Gastrocnemius medialis (tissue), 4 donors: ENCODE results near the gene SHTN1. TPM values are rescaled to one million over a fixed set of nuclear protein-coding genes. Genes with fewer than 3 reads are reported as not detected.

Experiments used
- ATAC-seq, 2 donors: fragments of 150-250 bp; one replicate each; pipeline ENCODE4 v1.9.1; 2016
- DNase-seq, 2 donors: peaks; one replicate each; pipeline ENCODE4 v3.0.0-alpha.2; 2019
- H3K27ac ChIP-seq, 4 donors: fragments of 200-600 bp; sonication (generic); 1 replicate in 1 of 4; 2 replicates in 3 of 4; pipeline ENCODE4 v1.5.1; 2016 to 2018; ENCODE audit warnings: mild to moderate bottlenecking in 2 of 4, moderate library complexity in 1 of 4
- H3K27me3 ChIP-seq, 3 donors: fragments of 200-600 bp; sonication (generic) in 2 of 3; 1 replicate in 1 of 3; 2 replicates in 2 of 3; pipeline versions ENCODE4 v1.5.1 to v1.6.0; 2016 to 2019; ENCODE audit warnings: mild to moderate bottlenecking in 1 of 3, moderate library complexity in 1 of 3
- H3K36me3 ChIP-seq, 2 donors: fragments of 200-600 bp; sonication (generic) in 1 of 2; one replicate each; pipeline ENCODE4 v1.5.1; 2017 to 2018
- H3K4me1 ChIP-seq, 2 donors: fragments of 200-600 bp; sonication (generic) in 1 of 2; one replicate each; pipeline ENCODE4 v1.5.1; 2016 to 2017; ENCODE audit warnings: mild to moderate bottlenecking in 2 of 2
- H3K4me3 ChIP-seq, 4 donors: fragments of 200-600 bp; sonication (generic) in 3 of 4; 1 replicate in 1 of 4; 2 replicates in 3 of 4; pipeline ENCODE4 v1.5.1; 2016 to 2019; ENCODE audit warnings: mild to moderate bottlenecking in 2 of 4
- H3K9me3 ChIP-seq, 3 donors: fragments of 200-600 bp; sonication (generic) in 2 of 3; 1 replicate in 1 of 3; 2 replicates in 2 of 3; pipeline ENCODE4 v1.5.1; 2016 to 2019
- CTCF ChIP-seq, 5 experiments: fragments of 450-650 bp in 3 of 5; fragments of 200-600 bp in 2 of 5; sonication (generic) in 2 of 5; IDR thresholded peaks in 4 of 5; conservative IDR thresholded peaks in 1 of 5; 1 replicate in 4 of 5; 2 replicates in 1 of 5; pipeline ENCODE4 v1.5.1; 2016 to 2019; ENCODE audit warnings: antibody characterized with exemption in 5 of 5, mild to moderate bottlenecking in 3 of 5, moderate library complexity in 3 of 5
- POLR2A ChIP-seq, 2 donors: fragments of 450-650 bp; IDR thresholded peaks; one replicate each; pipeline ENCODE4 v1.6.1; 2017; ENCODE audit warnings: antibody characterized with exemption in 2 of 2, mild to moderate bottlenecking in 2 of 2, moderate library complexity in 2 of 2
- in situ Hi-C, 4 donors: fragments of 200-750 bp; cut with MboI; loops; one replicate each; pipeline versions ENCODE4 v1.15.0 to v1.8.0; 2017; ENCODE audit warnings: low sequenced_read_pairs in 4 of 4
- intact Hi-C: fragments of 100-400 bp; cut with DNase I; formaldehyde crosslinking; loops from one replicate; pipeline ENCODE4 v1.15.1; 2023; ENCODE audit warnings: low total_unique reads
- total RNA-seq, 4 donors: library from RNA; depleted of rRNA; stranded (reverse); fragments of >200 nt; gene quantifications; one replicate each; pipeline versions ENCODE4 v1.1.0 to v1.2.3, GENCODE V29; 2016

The SHTN1 gene
- total RNA-seq, 4 donors from 2014 or later: 0.73 to 2.2 (median 1.0) TPM

GRCh38 chr10:116913695-116914094 lies 91.3 kb downstream of the SHTN1 start:
- Histone ChIP-seq H3K4me1 (no peaks in the 10 kb centered on the region), H3K27ac (no peak overlapping the region), H3K4me3 (no peak overlapping the region), H3K9me3 (no peaks in the 10 kb centered on the region), H3K36me3 (no peaks in the 10 kb centered on the region), H3K27me3 (no peaks in the 10 kb centered on the region)
- ATAC-seq (no peak), DNase-seq (no peak)
- in situ Hi-C loops: no loop called here
- intact Hi-C loops: no loop called here
- TF ChIP-seq POLR2A (IDR thresholded peaks at IDR 0.05) (no peak), CTCF (IDR thresholded peaks at IDR 0.05 in 4 of 5, conservative IDR thresholded peaks at IDR 0.05 in 1 of 5) (no peak)

GRCh38 chr10:116912162-116912561 lies 92.8 kb downstream of the SHTN1 start:
- in situ Hi-C loops (no loop called here), intact Hi-C loops (no loop called here)
- Histone ChIP-seq H3K9me3 (no peaks in the 10 kb centered on the region), H3K4me1 (no peaks in the 10 kb centered on the region), H3K27me3 (no peaks in the 10 kb centered on the region), H3K4me3 (no peak overlapping the region), H3K27ac (no peak overlapping the region), H3K36me3 (no peaks in the 10 kb centered on the region)
- TF ChIP-seq CTCF (IDR thresholded peaks at IDR 0.05 in 4 of 5, conservative IDR thresholded peaks at IDR 0.05 in 1 of 5) (no peak), POLR2A (IDR thresholded peaks at IDR 0.05) (no peak)
- no peak for ATAC-seq
- no peak for DNase-seq

- Histone ChIP-seq H3K4me1 (no peaks in the 10 kb centered on the region), H3K27me3 (no peaks in the 10 kb centered on the region), H3K36me3 (no peaks in the 10 kb centered on the region), H3K9me3 (no peaks in the 10 kb centered on the region), H3K4me3 (no peak overlapping the region), H3K27ac (no peak overlapping the region)
- ATAC-seq (no peak), DNase-seq (no peak)
- in situ Hi-C loops (no loop called here), intact Hi-C loops (no loop called here)
- TF ChIP-seq CTCF (IDR thresholded peaks at IDR 0.05 in 4 of 5, conservative IDR thresholded peaks at IDR 0.05 in 1 of 5) (no peak), POLR2A (IDR thresholded peaks at IDR 0.05) (no peak)
These were observed 94.1 kb downstream of the SHTN1 start for GRCh38 chr10:116910910-116911309.

- no peaks in the 10 kb centered on the region for H3K27me3 ChIP-seq
- no peak for ATAC-seq
- no peaks in the 10 kb centered on the region for H3K4me1 ChIP-seq
- H3K9me3 ChIP-seq: no peaks in the 10 kb centered on the region
- no peak for DNase-seq
- no peak overlapping the region for H3K27ac ChIP-seq
- intact Hi-C loops: no loop called here
- no peak overlapping the region for H3K4me3 ChIP-seq
- TF ChIP-seq CTCF (IDR thresholded peaks at IDR 0.05 in 4 of 5, conservative IDR thresholded peaks at IDR 0.05 in 1 of 5) (no peak), POLR2A (IDR thresholded peaks at IDR 0.05) (no peak)
- in situ Hi-C loops: no loop called here
- no peaks in the 10 kb centered on the region for H3K36me3 ChIP-seq
These were observed 95.7 kb downstream of the SHTN1 start for GRCh38 chr10:116909307-116909706.

- in situ Hi-C loops (no loop called here), intact Hi-C loops (no loop called here)
- Histone ChIP-seq H3K4me1 (no peaks in the 10 kb centered on the region), H3K4me3 (no peak overlapping the region), H3K27ac (no peak overlapping the region), H3K36me3 (no peaks in the 10 kb centered on the region), H3K27me3 (no peaks in the 10 kb centered on the region), H3K9me3 (no peaks in the 10 kb centered on the region)
- TF ChIP-seq CTCF (IDR thresholded peaks at IDR 0.05 in 4 of 5, conservative IDR thresholded peaks at IDR 0.05 in 1 of 5) (no peak), POLR2A (IDR thresholded peaks at IDR 0.05) (no peak)
- no peak for ATAC-seq
- no peak for DNase-seq
These were observed 97.6 kb downstream of the SHTN1 start for GRCh38 chr10:116907245-116907987.
